ENCODE data around the gene CALD1.

CALD1 gene

GRCh38 chr7:134764365-134764764 lies 15.1 kb upstream of the CALD1 start:
- DNase-seq: no peak

- no peak for DNase-seq
Observed at GRCh38 chr7:134766779-134767519, 12.5 kb upstream of the CALD1 start.

DNA sequence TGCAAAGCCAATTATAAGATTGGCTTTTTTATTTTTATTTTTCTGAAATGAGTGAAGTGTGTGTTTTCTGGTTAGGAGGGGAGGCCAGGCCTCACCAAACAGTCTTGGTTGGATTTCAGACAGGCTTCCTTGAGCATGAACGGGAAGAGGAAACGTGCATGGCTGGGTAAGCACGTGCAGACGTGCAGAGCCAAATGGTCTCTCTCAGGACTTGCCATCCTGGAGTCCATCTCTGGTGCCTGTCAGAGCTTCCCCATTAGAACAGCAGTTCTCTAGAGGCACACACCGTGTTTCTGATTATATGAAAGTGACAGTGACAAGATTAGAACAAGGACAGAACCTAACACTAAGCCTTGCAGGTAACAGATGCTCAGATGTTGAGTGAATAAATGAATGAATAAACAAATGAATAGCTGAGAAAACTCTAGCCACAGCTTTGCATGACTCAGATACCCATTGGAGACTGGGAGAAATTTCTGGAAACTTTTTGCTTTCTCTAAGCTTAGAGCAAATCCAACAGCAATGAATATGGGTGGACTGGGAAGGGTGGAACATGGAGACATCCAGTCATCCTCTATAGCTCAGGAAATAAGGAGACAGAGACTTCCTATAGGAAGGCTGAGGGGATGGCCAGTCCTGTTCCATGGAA lies 11.8 kb upstream of the CALD1 start:
- DNase-seq: no peak

GRCh38 chr7:134768243-134768642 lies 11.2 kb upstream of the CALD1 start:
- DNase-seq: no peak

DNA sequence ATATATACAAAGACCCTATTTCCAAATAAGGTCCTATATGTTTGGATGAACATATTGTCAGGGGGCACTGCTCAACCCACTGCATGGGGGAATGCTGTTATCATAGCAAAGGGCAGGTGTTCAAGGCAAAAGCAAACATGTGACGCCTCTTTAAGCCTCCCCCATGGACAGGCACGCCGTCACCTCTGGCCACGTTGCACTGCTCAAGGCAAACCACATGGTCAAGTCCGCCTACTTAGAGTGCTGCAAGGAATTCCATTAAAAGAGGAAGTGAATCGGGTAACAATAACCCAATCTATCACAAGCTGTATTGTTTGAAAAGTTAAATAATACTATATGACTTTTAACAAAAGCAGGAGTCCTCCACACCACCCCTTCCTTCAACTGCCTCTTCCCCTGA lies 8.8 kb upstream of the CALD1 start:
- DNase-seq: no peak

DNA sequence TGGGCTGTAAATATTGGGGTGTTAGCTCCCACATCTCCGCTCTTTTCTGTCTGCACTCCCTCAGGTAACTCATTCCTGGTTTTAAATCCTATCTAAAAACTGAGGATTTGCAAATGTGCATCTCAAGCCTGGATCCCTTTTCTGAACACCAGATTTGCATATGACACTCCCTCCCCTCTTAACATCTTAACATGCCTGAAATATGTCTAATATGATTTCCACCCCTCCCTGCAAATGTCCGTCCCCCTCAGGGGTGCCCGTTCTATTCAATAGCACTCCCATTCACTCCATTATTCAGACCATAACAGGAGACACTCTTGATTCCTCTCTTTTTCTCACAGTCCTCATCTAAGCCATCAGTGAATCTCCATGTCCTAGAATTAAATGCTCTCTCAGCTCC lies 8.3 kb upstream of the CALD1 start:
- DNase-seq: no peak

DNA sequence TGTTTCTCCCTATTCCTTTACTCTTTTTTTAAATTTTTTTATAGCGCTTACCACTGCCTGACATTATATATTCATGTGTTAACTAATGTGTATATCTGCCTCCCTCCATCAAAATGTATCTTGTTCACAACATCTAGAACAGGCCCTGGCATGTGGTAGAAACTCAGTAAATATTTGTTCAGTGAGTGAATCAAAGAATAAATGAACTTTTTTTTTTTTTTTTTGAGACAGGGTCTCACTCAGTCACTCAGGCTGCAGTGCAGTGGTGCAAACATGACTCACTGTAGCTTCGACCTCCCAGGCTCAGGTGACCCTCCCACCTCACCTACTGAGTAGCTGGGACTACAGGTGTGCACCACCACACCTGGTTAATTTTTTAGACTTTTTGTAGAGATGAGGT lies 7.5 kb upstream of the CALD1 start:
- no peak for DNase-seq

DNA sequence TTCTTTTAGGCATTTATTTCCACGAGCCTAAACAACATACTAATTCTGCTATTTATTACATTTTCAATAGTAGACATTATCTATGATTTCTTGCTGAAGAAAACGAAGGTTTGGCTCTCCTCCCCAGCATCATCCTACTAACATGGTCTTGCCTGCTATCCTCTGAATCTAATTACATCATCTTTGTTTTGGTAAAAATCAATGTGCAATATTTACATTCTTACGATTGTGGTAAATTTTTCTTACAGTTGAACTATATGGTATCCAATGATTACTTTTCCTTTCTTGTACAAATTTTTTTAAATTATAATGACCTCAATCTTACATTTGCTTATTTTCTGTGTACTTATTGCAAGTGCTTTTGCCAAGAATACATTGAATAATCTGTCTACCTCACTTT lies 7.0 kb upstream of the CALD1 start:
- no peak for DNase-seq

- no peak for DNase-seq
Observed at GRCh38 chr7:134773164-134773563, 6.3 kb upstream of the CALD1 start.

GRCh38 chr7:134774119-134774518 lies 5.3 kb upstream of the CALD1 start:
- DNase-seq: no peak

- DNase-seq: no peak
Observed at GRCh38 chr7:134777470-134777869, 2.0 kb upstream of the CALD1 start.

GRCh38 chr7:134777908-134778580 lies 1.4 kb upstream of the CALD1 start:
- DNase-seq: no peak

DNA sequence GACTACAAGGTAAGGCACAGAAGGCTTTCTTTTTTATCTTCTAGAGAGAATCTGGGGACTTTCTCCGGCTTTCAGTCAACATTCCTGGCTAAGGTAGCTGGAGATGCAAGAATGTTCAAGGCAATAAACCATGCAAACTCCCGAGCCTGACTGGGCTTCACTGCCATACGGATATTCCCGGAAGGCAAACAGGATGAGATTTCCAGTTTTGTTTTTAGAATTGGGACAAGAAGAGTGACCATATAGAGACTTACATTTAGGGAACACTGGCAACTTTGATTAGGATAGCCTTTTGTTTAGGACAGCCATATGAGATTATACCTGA lies 269 bp downstream of the CALD1 start:
- no peak for DNase-seq

GRCh38 chr7:134780166-134780828 lies 863 bp downstream of the CALD1 start:
- DNase-seq: no peak

GRCh38 chr7:134781171-134781570 lies 1.7 kb downstream of the CALD1 start:
- DNase-seq: no peak

DNA sequence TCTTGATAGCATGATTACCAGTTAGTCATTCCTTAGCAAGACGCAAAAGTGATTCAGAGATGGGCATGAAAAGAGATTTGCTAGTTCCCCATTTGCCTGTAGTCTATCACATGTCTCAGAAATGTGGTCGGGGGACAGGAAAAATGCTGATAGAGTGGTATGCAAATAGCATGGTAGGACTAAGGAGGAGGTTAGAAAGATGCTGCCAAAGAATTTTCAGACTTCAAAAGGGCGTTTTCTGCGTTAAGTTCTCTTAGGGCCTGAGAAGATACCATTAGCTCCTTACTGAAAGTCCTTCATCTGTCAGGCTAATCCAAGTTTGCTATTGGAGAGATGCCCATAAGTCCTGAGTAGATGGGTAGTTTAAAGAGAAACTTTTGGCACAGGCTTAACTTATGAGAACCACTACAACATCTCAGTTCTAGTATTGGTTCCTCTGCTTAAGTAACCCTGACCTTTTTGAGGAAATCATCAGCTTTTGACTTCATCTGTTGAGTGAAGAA lies 2.7 kb downstream of the CALD1 start:
- no peak for DNase-seq

DNA sequence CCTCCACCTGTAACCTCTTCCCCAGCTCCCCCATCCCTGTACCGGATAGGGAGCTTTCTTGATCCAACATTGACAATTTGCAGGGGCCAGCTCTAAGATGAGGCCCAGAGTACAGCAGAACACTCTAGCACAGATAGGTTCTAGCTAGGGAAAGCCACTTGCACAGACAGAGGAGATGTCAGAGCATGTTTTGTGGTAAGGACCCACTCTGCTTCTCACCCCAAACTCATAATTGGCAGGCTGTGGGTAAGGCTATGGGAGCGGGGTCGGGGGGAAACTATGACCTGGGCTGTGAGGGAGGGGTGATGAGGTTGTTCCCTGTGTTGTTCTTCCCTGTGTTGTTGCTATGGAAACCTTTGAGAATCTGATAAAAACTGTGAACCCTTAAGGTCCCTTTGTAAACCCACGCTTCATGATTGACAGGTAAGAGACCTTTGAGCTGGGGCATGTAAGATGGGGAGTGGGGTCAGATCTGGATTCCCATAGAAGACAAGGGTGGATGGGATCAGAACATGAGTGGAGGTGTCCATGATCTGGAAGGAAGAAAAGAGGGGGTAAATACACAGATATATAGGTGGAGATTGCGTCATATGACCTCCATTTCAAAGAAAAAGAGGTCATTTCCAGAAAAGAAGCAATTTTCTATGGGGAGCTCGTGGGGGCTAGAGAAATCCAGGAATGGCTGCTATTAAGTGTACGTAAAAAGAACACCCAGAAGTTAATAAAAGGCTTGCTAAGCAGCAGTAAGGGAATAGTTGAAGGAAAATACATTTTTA lies 4.0 kb downstream of the CALD1 start:
- no peak for DNase-seq

DNA sequence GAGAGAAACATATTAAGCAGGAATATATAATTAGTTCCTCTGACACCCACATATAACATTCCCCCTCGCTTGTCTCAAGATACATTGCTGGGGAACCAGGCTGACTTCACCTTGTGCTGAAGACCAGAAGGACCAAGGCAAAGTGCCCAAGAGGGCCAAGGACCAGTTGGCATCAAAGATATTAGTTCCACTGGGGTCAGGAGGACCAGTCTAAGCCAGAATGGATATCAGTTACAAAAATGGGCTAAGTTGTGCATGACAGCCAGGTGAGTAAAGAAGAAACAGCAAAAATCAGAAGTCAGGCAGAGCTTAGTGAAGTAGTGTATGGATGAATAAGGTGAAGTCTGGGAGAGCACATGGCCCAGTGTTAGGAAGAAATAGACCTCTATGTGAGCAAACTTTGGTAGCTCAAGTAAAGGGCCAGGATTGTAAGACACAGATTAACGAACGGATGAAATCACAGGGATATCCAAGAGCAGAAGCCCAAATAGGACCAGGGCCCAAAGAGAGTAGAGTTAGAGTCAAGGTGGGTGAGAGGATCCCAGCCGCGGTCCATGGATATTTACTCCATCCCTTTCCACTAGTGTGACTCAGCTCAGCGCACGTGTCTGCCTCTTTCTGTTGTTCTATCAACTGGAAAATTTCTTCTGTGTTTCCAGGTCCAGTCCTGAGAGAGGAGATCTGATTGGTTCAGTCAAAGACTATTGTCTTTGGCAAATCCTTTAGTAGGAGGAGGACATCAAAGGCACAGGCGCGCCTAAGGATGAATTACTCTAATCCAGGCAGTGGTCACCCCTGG lies 5.0 kb downstream of the CALD1 start:
- DNase-seq: no peak

GRCh38 chr7:134785842-134786241 lies 6.4 kb downstream of the CALD1 start:
- DNase-seq: no peak

- no peak for DNase-seq
Observed at GRCh38 chr7:134787064-134787463, 7.6 kb downstream of the CALD1 start.

- DNase-seq: no peak
Observed at GRCh38 chr7:134787720-134788119, 8.3 kb downstream of the CALD1 start.

- DNase-seq: no peak
Observed at GRCh38 chr7:134788191-134788590, 8.8 kb downstream of the CALD1 start.

Measured in activated CD4-positive, CD25-positive, alpha-beta regulatory T cell treated with anti-CD3 and anti-CD28 coated beads, Interleukin-2, amount 50 U/mL, for 72 hours (primary cell).